ENCODE data around the gene AKT3. TPM values are rescaled to one million over a fixed set of nuclear protein-coding genes. Genes with fewer than 3 reads are reported as not detected.

Gene AKT3
- total RNA-seq, 1 experiment from 2014 or later = 18.7 TPM

DNA sequence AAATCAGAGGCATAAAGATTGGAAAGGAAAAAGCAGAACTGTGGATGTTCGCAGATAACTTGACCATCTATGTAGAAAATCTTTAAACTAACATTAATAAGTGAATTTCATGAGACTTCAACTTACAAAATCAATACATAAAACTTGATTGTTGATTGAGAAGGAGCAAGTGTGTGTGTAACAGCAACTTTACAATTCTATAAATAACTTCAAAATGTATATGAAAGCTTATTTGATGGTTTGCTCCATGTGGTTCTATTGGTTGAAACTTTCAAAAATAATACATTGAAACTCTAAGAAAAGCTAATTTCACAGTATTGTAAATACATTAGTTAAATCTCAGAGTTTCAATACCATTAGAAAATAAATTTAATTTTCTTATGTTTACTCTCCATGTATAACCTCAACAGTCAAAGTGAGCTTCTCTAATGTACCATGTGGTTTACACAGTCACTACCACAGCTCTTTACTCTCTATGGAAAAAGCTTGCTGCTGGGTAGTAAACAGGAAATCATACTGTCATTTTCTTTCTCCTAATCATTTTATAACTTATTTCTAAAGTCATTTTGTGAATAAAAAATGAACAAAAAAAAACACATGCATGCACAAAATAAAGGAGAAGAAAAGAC, 12.0 kb downstream of the AKT3 start:
- ATAC-seq = no peak
- Histone ChIP-seq H3F3A (ENCODE audit: low read length, unreplicated experiment) (no peaks in the 10 kb centered on the region), H3K79me2 (ENCODE audit: low read length) (peaks cover 31% of the 10 kb centered on the region), H3K27ac (ENCODE audit: low read length) (no peak overlapping the region), H3K9me2 (replicated peaks; ENCODE audit: low read length) (no peaks in the 10 kb centered on the region), H3K9me3 (ENCODE audit: low read length) (0 out of 2 replicates have a peak, but pooled peaks cover 6% of the 10 kb centered on the region), H3K4me1 (ENCODE audit: insufficient read depth, low read length) (peaks cover 21% of the 10 kb centered on the region), H3K27me3 (ENCODE audit: low read length) (no peaks in the 10 kb centered on the region), H3K36me3 (ENCODE audit: low read depth, low read length) (peaks cover 13% of the 10 kb centered on the region), H2AFZ (ENCODE audit: low read length) (no peak overlapping the region), H3K9ac (ENCODE audit: low read length) (no peak overlapping the region), H4K20me1 (ENCODE audit: low read length) (no peaks in the 10 kb centered on the region), H3K4me3 (ENCODE audit: low read length) (no peak overlapping the region), H3K4me2 (ENCODE audit: low read length) (no peak overlapping the region)
- intact Hi-C loops (cut with micrococcal nuclease) = no loop called here
- CTCF ChIA-PET = no interaction called here
- POLR2A ChIA-PET (ENCODE audit: unreplicated experiment) = no interaction called here
- BruUV-seq (replicated peaks) = no TSS peak
- no peak for DNase-seq
- TF ChIP-seq EZH2phosphoT487 (IDR thresholded peaks at IDR 0.05; ENCODE audit: borderline replicate concordance, low read length) (no peak), EZH2 (IDR thresholded peaks at IDR 0.05; ENCODE audit: low read length, unreplicated experiment) (no peak)
- TF ChIP-seq, protein P1, sequence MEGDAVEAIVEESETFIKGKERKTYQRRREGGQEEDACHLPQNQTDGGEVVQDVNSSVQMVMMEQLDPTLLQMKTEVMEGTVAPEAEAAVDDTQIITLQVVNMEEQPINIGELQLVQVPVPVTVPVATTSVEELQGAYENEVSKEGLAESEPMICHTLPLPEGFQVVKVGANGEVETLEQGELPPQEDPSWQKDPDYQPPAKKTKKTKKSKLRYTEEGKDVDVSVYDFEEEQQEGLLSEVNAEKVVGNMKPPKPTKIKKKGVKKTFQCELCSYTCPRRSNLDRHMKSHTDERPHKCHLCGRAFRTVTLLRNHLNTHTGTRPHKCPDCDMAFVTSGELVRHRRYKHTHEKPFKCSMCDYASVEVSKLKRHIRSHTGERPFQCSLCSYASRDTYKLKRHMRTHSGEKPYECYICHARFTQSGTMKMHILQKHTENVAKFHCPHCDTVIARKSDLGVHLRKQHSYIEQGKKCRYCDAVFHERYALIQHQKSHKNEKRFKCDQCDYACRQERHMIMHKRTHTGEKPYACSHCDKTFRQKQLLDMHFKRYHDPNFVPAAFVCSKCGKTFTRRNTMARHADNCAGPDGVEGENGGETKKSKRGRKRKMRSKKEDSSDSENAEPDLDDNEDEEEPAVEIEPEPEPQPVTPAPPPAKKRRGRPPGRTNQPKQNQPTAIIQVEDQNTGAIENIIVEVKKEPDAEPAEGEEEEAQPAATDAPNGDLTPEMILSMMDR (conservative IDR thresholded peaks at IDR 0.05; ENCODE audit: low read depth, low read length) = no peak

- BruUV-seq (replicated peaks) = no TSS peak
These were observed 15.9 kb downstream of the AKT3 start for GRCh38 chr1:243834130-243834529.

GRCh38 chr1:243831463-243831862, 18.6 kb downstream of the AKT3 start:
- Histone ChIP-seq H4K20me1 (ENCODE audit: low read length) (no peaks in the 10 kb centered on the region), H3F3A (ENCODE audit: low read length, unreplicated experiment) (no peaks in the 10 kb centered on the region), H3K27ac (ENCODE audit: low read length) (no peak overlapping the region), H3K9me2 (replicated peaks; ENCODE audit: low read length) (no peaks in the 10 kb centered on the region), H3K36me3 (ENCODE audit: low read depth, low read length) (peaks cover 11% of the 10 kb centered on the region), H3K27me3 (ENCODE audit: low read length) (no peaks in the 10 kb centered on the region), H2AFZ (ENCODE audit: low read length) (no peak overlapping the region), H3K4me3 (ENCODE audit: low read length) (no peak overlapping the region), H3K4me2 (ENCODE audit: low read length) (no peak overlapping the region), H3K9me3 (ENCODE audit: low read length) (0 out of 2 replicates have a peak, but pooled peaks cover 6% of the 10 kb centered on the region), H3K79me2 (ENCODE audit: low read length) (0 out of 2 replicates have a peak, but pooled peaks cover 5% of the 10 kb centered on the region), H3K9ac (ENCODE audit: low read length) (no peak overlapping the region), H3K4me1 (ENCODE audit: insufficient read depth, low read length) (no peaks in the 10 kb centered on the region)
- intact Hi-C loops (cut with micrococcal nuclease) = no loop called here
- CTCF ChIA-PET = no interaction called here
- TF ChIP-seq EZH2phosphoT487 (IDR thresholded peaks at IDR 0.05; ENCODE audit: borderline replicate concordance, low read length) = no peak
- TF ChIP-seq, protein P1 (conservative IDR thresholded peaks at IDR 0.05; ENCODE audit: low read depth, low read length) = no peak
- TF ChIP-seq EZH2 (IDR thresholded peaks at IDR 0.05; ENCODE audit: low read length, unreplicated experiment) = no peak
- POLR2A ChIA-PET (ENCODE audit: unreplicated experiment) = no interaction called here
- BruUV-seq (replicated peaks) = no TSS peak
- no peak for DNase-seq
- ATAC-seq = no peak

More at GRCh38 chr1:243834130-243834529, 15.9 kb downstream of the AKT3 start:
- no peak overlapping the region for H3K9ac ChIP-seq (ENCODE audit: low read length)
- intact Hi-C loops (cut with micrococcal nuclease) = no loop called here
- H4K20me1 ChIP-seq (ENCODE audit: low read length) = no peaks in the 10 kb centered on the region
- 0 out of 2 replicates have a peak, but pooled peaks cover 5% of the 10 kb centered on the region for H3K79me2 ChIP-seq (ENCODE audit: low read length)
- H3K9me3 ChIP-seq (ENCODE audit: low read length) = 0 out of 2 replicates have a peak, but pooled peaks cover 6% of the 10 kb centered on the region
- POLR2A ChIA-PET (ENCODE audit: unreplicated experiment) = no interaction called here
- no peaks in the 10 kb centered on the region for H3K27me3 ChIP-seq (ENCODE audit: low read length)
- H3K4me1 ChIP-seq (ENCODE audit: insufficient read depth, low read length) = no peaks in the 10 kb centered on the region
- H3K9me2 ChIP-seq (replicated peaks; ENCODE audit: low read length) = no peaks in the 10 kb centered on the region
- H3K27ac ChIP-seq (ENCODE audit: low read length) = no peak overlapping the region
- CTCF ChIA-PET = no interaction called here
- no peak overlapping the region for H2AFZ ChIP-seq (ENCODE audit: low read length)
- H3K4me3 ChIP-seq (ENCODE audit: low read length) = no peak overlapping the region
- DNase-seq (no peak), ATAC-seq (no peak)
- no peak overlapping the region for H3K4me2 ChIP-seq (ENCODE audit: low read length)
- TF ChIP-seq, protein P1 (conservative IDR thresholded peaks at IDR 0.05; ENCODE audit: low read depth, low read length) = no peak
- TF ChIP-seq EZH2 (IDR thresholded peaks at IDR 0.05; ENCODE audit: low read length, unreplicated experiment) (no peak), EZH2phosphoT487 (IDR thresholded peaks at IDR 0.05; ENCODE audit: borderline replicate concordance, low read length) (no peak)
- H3F3A ChIP-seq (ENCODE audit: low read length, unreplicated experiment) = no peaks in the 10 kb centered on the region
- peaks cover 13% of the 10 kb centered on the region for H3K36me3 ChIP-seq (ENCODE audit: low read depth, low read length)
